GM23248 (cell line): Measurements from ENCODE around the gene CSRP2. TPM values are rescaled to one million over a fixed set of nuclear protein-coding genes. Genes with fewer than 3 reads are reported as not detected.

Experiments
- DNase-seq: peaks from one replicate; pipeline ENCODE4 v3.0.0-alpha.2; 2015
- H2AFZ ChIP-seq: fragments of 200-600 bp; sonication (generic); 2 replicates; pipeline ENCODE4 v1.6.1; 2016; ENCODE audit warnings: antibody characterized with exemption
- H3F3A ChIP-seq: fragments of 200-600 bp; sonication (generic); 2 replicates; pipeline ENCODE4 v1.6.1; 2016; ENCODE audit warnings: mild to moderate bottlenecking, antibody characterized with exemption, mixed run types; ENCODE audit not compliant: insufficient read depth
- H3K27ac ChIP-seq: fragments of 200-600 bp; sonication (generic); 2 replicates; pipeline ENCODE4 v1.5.1; 2016; ENCODE audit warnings: mild to moderate bottlenecking
- H3K27me3 ChIP-seq: fragments of 200-600 bp; sonication (generic); replicated peaks from 2 replicates; pipeline ENCODE4 v1.6.1; 2016; ENCODE audit warnings: mild to moderate bottlenecking; ENCODE audit not compliant: insufficient read depth
- H3K36me3 ChIP-seq: fragments of 200-600 bp; sonication (generic); 2 replicates; pipeline ENCODE4 v1.6.1; 2016; ENCODE audit warnings: low read depth, mild to moderate bottlenecking
- H3K4me1 ChIP-seq: fragments of 200-600 bp; sonication (generic); 2 replicates; pipeline ENCODE4 v1.6.1; 2016; ENCODE audit warnings: mild to moderate bottlenecking; ENCODE audit not compliant: insufficient read depth
- H3K4me2 ChIP-seq: fragments of 200-600 bp; sonication (generic); one replicate; pipeline ENCODE4 v1.6.1; 2016; ENCODE audit warnings: mild to moderate bottlenecking; ENCODE audit not compliant: unreplicated experiment
- H3K4me3 ChIP-seq: fragments of 200-600 bp; sonication (generic); 2 replicates; pipeline ENCODE4 v1.5.1; 2016; ENCODE audit warnings: mild to moderate bottlenecking
- H3K79me2 ChIP-seq: fragments of 200-600 bp; sonication (generic); 2 replicates; pipeline ENCODE4 v1.6.1; 2016; ENCODE audit warnings: mild to moderate bottlenecking; ENCODE audit not compliant: insufficient read depth
- H3K9ac ChIP-seq: fragments of 200-600 bp; sonication (generic); 2 replicates; pipeline ENCODE4 v1.6.1; 2016; ENCODE audit warnings: mild to moderate bottlenecking
- H3K9me2 ChIP-seq: fragments of 200-600 bp; sonication (generic); 2 replicates; pipeline ENCODE4 v1.6.1; 2016; ENCODE audit warnings: mixed run types, mild to moderate bottlenecking, moderate library complexity; ENCODE audit not compliant: insufficient read depth
- H3K9me3 ChIP-seq: fragments of 200-600 bp; sonication (generic); one replicate; pipeline ENCODE4 v1.6.1; 2017; ENCODE audit warnings: low read depth
- H4K20me1 ChIP-seq: fragments of 200-600 bp; sonication (generic); 2 replicates; pipeline ENCODE4 v1.6.0; 2016; ENCODE audit not compliant: insufficient read depth
- EZH2 ChIP-seq: fragments of 200-600 bp; sonication (generic); IDR thresholded peaks from 2 replicates; pipeline ENCODE4 v1.6.1; 2018; ENCODE audit warnings: antibody characterized with exemption, mild to moderate bottlenecking; ENCODE audit not compliant: insufficient read depth, poor library complexity, severe bottlenecking
- EZH2phosphoT487 ChIP-seq: fragments of 200-600 bp; sonication (generic); IDR thresholded peaks from 2 replicates; pipeline ENCODE4 v1.6.1; 2018; ENCODE audit warnings: antibody characterized with exemption, moderate library complexity, mild to moderate bottlenecking, low read depth; ENCODE audit not compliant: insufficient read depth
- WGBS, 2 experiments: methylation state at CpG; one replicate each; pipeline ENCODE4 v1.1.6; 2015 to 2017; ENCODE audit warnings: low lambda C conversion rate in 2 of 2, low coverage in 1 of 2; ENCODE audit errors: missing lambda C conversion rate in 2 of 2; 5-methylcytosine and 5-hydroxymethylcytosine counted together
- in situ Hi-C: fragments of 300-500 bp; cut with MboI; formaldehyde crosslinking; loops from 2 replicates; pipeline ENCODE4 v1.15.0; 2020
- polyA plus RNA-seq: library from polyadenylated mRNA; unstranded; fragments of >200 nt; fragmentation: Nextera tagmentation; extraction: Ambion mirVana; gene quantifications from 2 replicates; pipeline ENCODE4 v1.2.1, GENCODE V29; 2016
- total RNA-seq: library from RNA; depleted of rRNA; stranded (reverse); fragments of >200 nt; shearing (Covaris generic); gene quantifications from 2 replicates; pipeline ENCODE4 v1.2.3, GENCODE V29; 2014

CSRP2 gene
- total and polyA plus RNA-seq, 2 experiments from 2014 or later, result 53.0 to 80.5 TPM

GRCh38 chr12:76874491-76875190 lies 4.2 kb downstream of the CSRP2 start:
- Histone ChIP-seq H3K9ac (no peak overlapping the region), H3K27me3 (no peaks in the 10 kb centered on the region), H3K36me3 (no peaks in the 10 kb centered on the region), H3K79me2 (no peaks in the 10 kb centered on the region; the same call in 1 of the 2 replicates), H3K4me1 (peaks cover 7% of the 10 kb centered on the region), H3K9me3 (no peaks in the 10 kb centered on the region), H3K9me2 (no peaks in the 10 kb centered on the region), H3K27ac (no peak overlapping the region), H3F3A (peaks cover 11% of the 10 kb centered on the region; the same call in 1 of the 2 replicates), H4K20me1 (no peaks in the 10 kb centered on the region), H2AFZ (no peak overlapping the region), H3K4me3 (no peak overlapping the region), H3K4me2 (no peak overlapping the region)
- no peak for TF ChIP-seq EZH2phosphoT487
- no peak for TF ChIP-seq EZH2
- in situ Hi-C loops, result no loop called here
- no peak for DNase-seq
- 95 to 97% methylated on average over 11 of the region's 11 CpGs for WGBS, 2 experiments

GRCh38 chr12:76874027-76874426 lies 4.8 kb downstream of the CSRP2 start:
- no peak overlapping the region for H3K4me2 ChIP-seq
- no peak overlapping the region for H3K27ac ChIP-seq
- no peak for TF ChIP-seq EZH2phosphoT487
- no peak overlapping the region for H2AFZ ChIP-seq
- no peaks in the 10 kb centered on the region for H3K9me3 ChIP-seq
- DNase-seq, result no peak
- H3K36me3 ChIP-seq, result no peaks in the 10 kb centered on the region
- H3K9ac ChIP-seq, result no peak overlapping the region
- peaks cover 11% of the 10 kb centered on the region; the same call in 1 of the 2 replicates for H3F3A ChIP-seq
- H3K9me2 ChIP-seq, result no peaks in the 10 kb centered on the region
- 48 to 54% methylated on average over 3 of the region's 3 CpGs for WGBS, 2 experiments
- no peaks in the 10 kb centered on the region for H4K20me1 ChIP-seq
- in situ Hi-C loops, result no loop called here
- no peaks in the 10 kb centered on the region for H3K27me3 ChIP-seq
- H3K4me1 ChIP-seq, result 0 out of 2 replicates have a peak, but pooled peaks cover 5% of the 10 kb centered on the region
- H3K4me3 ChIP-seq, result no peak overlapping the region
- no peaks in the 10 kb centered on the region; the same call in 1 of the 2 replicates for H3K79me2 ChIP-seq

GRCh38 chr12:76872415-76872814 lies 6.4 kb downstream of the CSRP2 start:
- no peaks in the 10 kb centered on the region for H3K9me2 ChIP-seq
- no peak overlapping the region for H3K4me2 ChIP-seq
- 0 out of 2 replicates have a peak, but pooled peaks cover 4% of the 10 kb centered on the region for H3K4me1 ChIP-seq
- H2AFZ ChIP-seq, result no peak overlapping the region
- TF ChIP-seq EZH2 (no peak), EZH2phosphoT487 (no peak)
- no peak overlapping the region for H3K9ac ChIP-seq
- WGBS, 2 experiments, result 93 to 98% methylated on average over 5 of the region's 5 CpGs
- H3K27me3 ChIP-seq, result no peaks in the 10 kb centered on the region
- no peak for DNase-seq
- H3F3A ChIP-seq, result peaks cover 9% of the 10 kb centered on the region; the same call in 1 of the 2 replicates
- no peak overlapping the region for H3K27ac ChIP-seq
- no peaks in the 10 kb centered on the region for H3K9me3 ChIP-seq
- H4K20me1 ChIP-seq, result no peaks in the 10 kb centered on the region
- in situ Hi-C loops, result no loop called here
- H3K36me3 ChIP-seq, result no peaks in the 10 kb centered on the region
- H3K4me3 ChIP-seq, result no peak overlapping the region
- H3K79me2 ChIP-seq, result no peaks in the 10 kb centered on the region; the same call in 1 of the 2 replicates

GRCh38 chr12:76871742-76872141 lies 7.1 kb downstream of the CSRP2 start:
- DNase-seq, result no peak

More at GRCh38 chr12:76871742-76872141, 7.1 kb downstream of the CSRP2 start:
- 55 to 72% methylated on average over 3 of the region's 3 CpGs for WGBS, 2 experiments
- H3K9ac ChIP-seq, result no peak overlapping the region
- no peak overlapping the region for H3K4me2 ChIP-seq
- peaks cover 3% of the 10 kb centered on the region; the same call in 1 of the 2 replicates for H3F3A ChIP-seq
- in situ Hi-C loops, result no loop called here
- H4K20me1 ChIP-seq, result no peaks in the 10 kb centered on the region
- H3K79me2 ChIP-seq, result no peaks in the 10 kb centered on the region
- H3K27ac ChIP-seq, result no peak overlapping the region
- H3K9me2 ChIP-seq, result no peaks in the 10 kb centered on the region
- no peaks in the 10 kb centered on the region for H3K9me3 ChIP-seq
- no peaks in the 10 kb centered on the region for H3K36me3 ChIP-seq
- H3K27me3 ChIP-seq, result no peaks in the 10 kb centered on the region
- no peaks in the 10 kb centered on the region for H3K4me1 ChIP-seq
- H3K4me3 ChIP-seq, result no peak overlapping the region
- no peak overlapping the region for H2AFZ ChIP-seq
- TF ChIP-seq EZH2 (no peak), EZH2phosphoT487 (no peak)
